K562 (cell line): ENCODE measurements around the gene ATP8A1. TPM values are rescaled to one million over a fixed set of nuclear protein-coding genes. Genes with fewer than 3 reads are reported as not detected.

ENCODE experiments used
- REST ChIP-seq, 2 experiments: fragments of 450-650 bp; formaldehyde crosslinking in 1 of 2; IDR thresholded peaks; 2 replicates each; pipeline versions ENCODE4 v1.4.0 to v1.6.1; 2014 to 2020; ENCODE audit warnings: mild to moderate bottlenecking in 2 of 2, borderline replicate concordance in 1 of 2, low read depth in 1 of 2
- ZEB2 ChIP-seq: fragments of 450-650 bp; IDR thresholded peaks from 2 replicates; pipeline ENCODE4 v1.6.1; 2016
- ZNF41 ChIP-seq: fragments of 250-450 bp; sonication (Bioruptor Pico); conservative IDR thresholded peaks from 2 replicates; pipeline ENCODE4 v1.4.0; 2020; ENCODE audit warnings: mild to moderate bottlenecking
- ZNF696 ChIP-seq: fragments of 250-450 bp; sonication (Bioruptor Pico); conservative IDR thresholded peaks from 2 replicates; pipeline ENCODE4 v1.4.0; 2020; ENCODE audit warnings: mild to moderate bottlenecking, moderate library complexity
- polyA plus RNA-seq, 8 experiments: library from polyadenylated mRNA; depleted of rRNA in 4 of 8; stranded (reverse) in 5 of 8; unstranded in 3 of 8; fragments of >200 nt; fragmentation: Nextera tagmentation in 2 of 8; fragmentation: Illumina TruSeq in 1 of 8; extraction: Ambion mirVana in 2 of 8; extraction: Trizol in 1 of 8; gene quantifications; 2 replicates each; pipeline versions ENCODE4 v1.2.1 to v1.2.3, GENCODE V29; 2011 to 2014; ENCODE audit warnings: inconsistent platforms in 1 of 8, missing spikeins in 1 of 8
- total RNA-seq, 7 experiments: library from RNA; depleted of rRNA in 6 of 7; stranded (reverse); fragments of >200 nt in 6 of 7; fragmentation: Illumina TruSeq in 2 of 7; extraction: Trizol in 2 of 7; gene quantifications; 2 replicates each; pipeline versions ENCODE4 v1.2.1 to v1.2.3, GENCODE V29; 2011 to 2021; ENCODE audit warnings: low replicate concordance in 1 of 7

The ATP8A1 gene
- total and polyA plus RNA-seq, 9 of the 15 experiments (the other 6 are each of a cell fraction or from before 2014, with no cell fraction given): 0.05 to 0.29 (median 0.07) TPM; not detected in 2

DNA sequence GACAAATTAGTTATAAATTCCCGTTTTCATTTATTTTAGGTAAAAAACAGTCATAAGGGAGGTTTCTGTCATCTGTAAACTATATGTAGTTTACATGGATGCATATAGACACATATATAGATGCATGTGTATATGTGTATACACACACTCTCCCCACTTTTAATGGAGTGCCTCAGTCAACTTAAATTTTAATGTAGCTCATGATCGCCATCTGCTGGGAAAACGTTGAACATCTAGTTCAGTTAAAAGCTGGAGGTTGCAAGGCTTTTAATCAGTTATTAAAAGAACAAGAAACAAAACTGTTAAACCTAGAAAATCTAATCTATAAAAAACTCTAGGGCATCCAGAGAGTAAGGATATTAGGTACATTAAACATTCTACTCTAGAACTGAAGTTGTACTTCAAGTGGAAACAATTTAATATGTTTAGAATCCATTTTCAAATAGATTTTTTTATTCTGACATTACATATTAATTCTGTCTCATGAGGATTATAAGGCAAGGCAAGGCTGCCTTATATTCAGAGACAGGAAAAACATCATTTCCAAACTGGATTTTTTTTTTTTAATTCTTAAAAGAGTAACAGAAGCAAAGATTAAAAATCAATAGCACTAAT, 137.0 kb downstream of the ATP8A1 start (continued):
- TF ChIP-seq ZEB2 (no peak), REST (IDR thresholded peaks at IDR 0.05; ENCODE audit: borderline replicate concordance) (peak; percentile 72; the same call in 1 of the 2 replicates), REST (CRISPR knock-in tag; IDR thresholded peaks at IDR 0.05; ENCODE audit: low read depth) (no peak), ZNF41 (no peak), ZNF696 (CRISPR knock-in tag) (no peak)
